Measurements from ENCODE around the gene ALLC.

Gene ALLC

GRCh38 chr2:3639653-3640052 is 18.3 kb upstream of the ALLC start:
- DNase-seq (ENCODE audit: low spot score): no peak

- DNase-seq (ENCODE audit: low spot score): no peak
Measured at GRCh38 chr2:3641181-3641580, 16.8 kb upstream of the ALLC start.

GRCh38 chr2:3641841-3642421 is 16.1 kb upstream of the ALLC start:
- DNase-seq (ENCODE audit: low spot score): no peak

GRCh38 chr2:3642521-3643215 is 15.3 kb upstream of the ALLC start:
- no peak for DNase-seq (ENCODE audit: low spot score)

- no peak for DNase-seq (ENCODE audit: low spot score)
Measured at GRCh38 chr2:3643371-3644245, 14.4 kb upstream of the ALLC start.

GRCh38 chr2:3644246-3644525 is 13.8 kb upstream of the ALLC start:
- DNase-seq (ENCODE audit: low spot score): no peak

GRCh38 chr2:3644891-3645605 is 13.0 kb upstream of the ALLC start:
- no peak for DNase-seq (ENCODE audit: low spot score)

- DNase-seq (ENCODE audit: low spot score): no peak
Measured at GRCh38 chr2:3645745-3646389, 12.1 kb upstream of the ALLC start.

- DNase-seq (ENCODE audit: low spot score): no peak
Measured at GRCh38 chr2:3646446-3646845, 11.6 kb upstream of the ALLC start.

- DNase-seq (ENCODE audit: low spot score): no peak
Measured at GRCh38 chr2:3647246-3647645, 10.8 kb upstream of the ALLC start.

- DNase-seq (ENCODE audit: low spot score): no peak
Measured at GRCh38 chr2:3647831-3648651, 10.0 kb upstream of the ALLC start.

GRCh38 chr2:3648652-3649177 is 9.3 kb upstream of the ALLC start:
- no peak for DNase-seq (ENCODE audit: low spot score)

- DNase-seq (ENCODE audit: low spot score): no peak
Measured at GRCh38 chr2:3649581-3649980, 8.4 kb upstream of the ALLC start.

GRCh38 chr2:3650140-3650920 is 7.7 kb upstream of the ALLC start:
- DNase-seq (ENCODE audit: low spot score): no peak

GRCh38 chr2:3651691-3652648 is 6.0 kb upstream of the ALLC start:
- peak; percentile 76 for DNase-seq (ENCODE audit: low spot score)

- DNase-seq (ENCODE audit: low spot score): no peak
Measured at GRCh38 chr2:3652896-3653625, 4.9 kb upstream of the ALLC start.

- no peak for DNase-seq (ENCODE audit: low spot score)
Measured at GRCh38 chr2:3654011-3654410, 4.0 kb upstream of the ALLC start.

GRCh38 chr2:3654531-3655225 is 3.3 kb upstream of the ALLC start:
- no peak for DNase-seq (ENCODE audit: low spot score)

Data from HuH-7.5 (cell line).